ENCODE data around the gene GSTA5.
"Not testable (repeated sequence)": the region's sequence is repeated elsewhere in the genome, so short reads cannot be mapped to it uniquely, and the experiment has no call there.

Gene GSTA5

GRCh38 chr6:52794366-52794765 lies 46.2 kb downstream of the GSTA5 start:
- not testable (repeated sequence) for DNase-seq (ENCODE audit: extremely low read depth in 1 of 2, low read depth in 1 of 2)

DNA sequence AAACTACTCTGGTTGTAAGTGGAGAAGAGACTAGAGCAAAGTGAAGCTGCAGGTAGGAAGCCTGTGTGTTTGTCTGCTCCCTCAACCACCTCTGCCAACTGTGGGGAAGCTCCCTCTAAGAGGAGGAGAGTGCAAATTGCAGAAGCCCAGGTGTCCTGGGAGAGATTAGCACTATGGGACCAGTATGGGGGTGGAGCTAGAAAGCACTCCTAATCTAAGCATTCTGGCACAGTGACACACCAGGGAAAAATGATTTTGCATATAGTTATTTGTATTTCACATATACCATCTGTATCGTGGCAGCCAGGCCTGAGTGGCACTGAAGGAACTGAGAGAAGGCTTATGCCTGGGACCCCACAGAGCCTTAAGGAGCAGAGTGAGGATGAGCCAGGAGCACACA lies 49.8 kb downstream of the GSTA5 start:
- no peak for DNase-seq (ENCODE audit: extremely low read depth in 1 of 2, low read depth in 1 of 2)

- not testable (repeated sequence) for DNase-seq (ENCODE audit: extremely low read depth in 1 of 2, low read depth in 1 of 2)
Measured at GRCh38 chr6:52789658-52790057, 51.0 kb downstream of the GSTA5 start.

GRCh38 chr6:52788478-52788877 lies 52.1 kb downstream of the GSTA5 start:
- no peak for DNase-seq (ENCODE audit: extremely low read depth in 1 of 2, low read depth in 1 of 2)

GRCh38 chr6:52787917-52788316 lies 52.7 kb downstream of the GSTA5 start:
- DNase-seq (ENCODE audit: extremely low read depth in 1 of 2, low read depth in 1 of 2): no peak

DNA sequence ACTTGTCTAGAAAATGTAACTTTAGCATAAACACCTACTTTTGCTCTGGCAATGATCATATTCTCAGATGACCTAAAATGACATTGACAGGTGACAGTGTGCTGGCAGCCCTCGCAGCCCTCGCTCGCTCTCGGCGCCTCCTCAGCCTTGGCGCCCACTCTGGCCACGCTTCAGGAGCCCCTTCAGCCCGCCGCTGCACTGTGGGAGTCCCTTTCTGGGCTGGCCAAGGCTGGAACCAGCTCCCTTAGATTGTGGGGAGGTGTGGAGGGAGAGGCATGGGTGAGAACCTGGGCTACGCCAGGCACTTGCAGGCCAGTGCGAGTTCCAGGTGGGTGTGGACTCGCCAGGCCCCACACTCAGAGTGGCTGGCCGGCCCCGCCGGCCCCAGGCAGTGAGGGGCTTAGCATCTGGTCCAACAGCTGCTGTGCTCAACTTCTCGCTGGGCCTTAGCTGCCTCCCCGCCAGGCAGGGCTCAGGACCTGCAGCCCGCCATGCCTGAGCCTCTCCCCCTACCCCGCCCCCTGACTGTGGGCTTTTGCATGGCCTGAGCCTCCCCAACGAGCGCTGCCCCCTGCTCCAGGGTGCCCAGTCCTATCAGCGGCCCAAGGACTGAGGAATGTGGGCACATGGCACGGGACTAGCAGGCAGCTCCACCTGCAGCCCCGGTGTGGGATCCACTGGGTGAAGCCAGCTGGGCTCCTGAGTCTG lies 54.2 kb downstream of the GSTA5 start:
- no peak for DNase-seq (ENCODE audit: extremely low read depth in 1 of 2, low read depth in 1 of 2)

DNA sequence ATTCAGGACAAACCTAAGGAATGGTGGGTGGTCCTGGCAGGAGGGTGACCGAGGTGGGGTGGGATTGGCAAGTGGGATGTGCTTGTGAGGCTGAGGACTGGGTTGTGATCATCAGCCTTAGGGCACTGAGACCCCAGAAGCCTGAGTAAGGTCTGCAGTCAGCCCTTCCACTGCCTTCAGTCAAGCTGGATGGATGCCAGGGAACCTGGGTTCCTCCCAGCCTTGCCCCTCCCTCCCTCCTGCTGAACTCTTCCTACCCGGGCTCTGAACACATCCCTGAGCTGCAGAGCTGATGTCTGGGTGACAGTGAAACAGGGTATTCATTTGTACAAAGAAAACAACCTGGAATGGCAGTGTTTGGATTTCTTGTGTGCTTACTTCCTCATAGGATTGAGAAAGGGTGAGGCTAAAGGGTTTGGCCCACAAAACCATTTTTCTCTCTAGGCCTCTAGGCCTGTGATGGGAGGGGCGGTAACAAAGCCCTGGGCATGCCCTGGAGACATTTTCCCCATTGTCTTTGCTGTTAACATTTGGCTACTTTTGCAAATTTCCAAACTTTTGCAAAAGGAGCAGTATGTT lies 57.8 kb downstream of the GSTA5 start:
- DNase-seq (ENCODE audit: extremely low read depth in 1 of 2, low read depth in 1 of 2): not testable (repeated sequence)

GRCh38 chr6:52782209-52782608 lies 58.4 kb downstream of the GSTA5 start:
- DNase-seq (ENCODE audit: extremely low read depth in 1 of 2, low read depth in 1 of 2): not testable (repeated sequence)

Data from activated CD8-positive, alpha-beta memory T cell treated with anti-CD3 and anti-CD28 coated beads for 1 hour (primary cell).